ENCODE data around the gene TLR5.

Gene TLR5

GRCh38 chr1:223075834-223076233 is 67.2 kb downstream of the TLR5 start:
- 87 to 90% methylated on average over 3 of the region's 3 CpGs for WGBS, 2 experiments
- no peaks in the 10 kb centered on the region for H3K36me3 ChIP-seq (ENCODE audit: control insufficient read depth, insufficient read depth, low read length)

GRCh38 chr1:223074445-223075300 is 68.4 kb downstream of the TLR5 start:
- Histone ChIP-seq H3K27ac (ENCODE audit: insufficient read depth, low read depth, low read length, poor library complexity, severe bottlenecking) (no peak overlapping the region), H3K4me3 (ENCODE audit: insufficient read depth, low read depth, low read length) (no peak overlapping the region)
- WGBS, 2 experiments, result 74 to 78% methylated on average over 9 to 10 of the region's 10 CpGs

More at GRCh38 chr1:223075834-223076233, 67.2 kb downstream of the TLR5 start:
- Histone ChIP-seq H3K9me3 (ENCODE audit: control insufficient read depth, low read length) (no peaks in the 10 kb centered on the region), H3K27ac (ENCODE audit: insufficient read depth, low read depth, low read length, poor library complexity, severe bottlenecking) (no peak overlapping the region), H3K4me3 (ENCODE audit: insufficient read depth, low read depth, low read length) (no peak overlapping the region), H3K4me1 (ENCODE audit: control insufficient read depth, insufficient read depth, low read length) (no peaks in the 10 kb centered on the region), H3K27me3 (ENCODE audit: control insufficient read depth, insufficient read depth, low read length, poor library complexity, severe bottlenecking) (no peaks in the 10 kb centered on the region)

GRCh38 chr1:223068900-223069665 is 74.0 kb downstream of the TLR5 start:
- 99% methylated on average over 3 to 4 of the region's 4 CpGs for WGBS, 2 experiments
- no peaks in the 10 kb centered on the region for H3K27me3 ChIP-seq (ENCODE audit: control insufficient read depth, insufficient read depth, low read length, poor library complexity, severe bottlenecking)
- no peak overlapping the region for H3K27ac ChIP-seq (ENCODE audit: insufficient read depth, low read depth, low read length, poor library complexity, severe bottlenecking)
- H3K4me3 ChIP-seq (ENCODE audit: insufficient read depth, low read depth, low read length), result no peak overlapping the region
- H3K36me3 ChIP-seq (ENCODE audit: control insufficient read depth, insufficient read depth, low read length), result no peaks in the 10 kb centered on the region
- H3K9me3 ChIP-seq (ENCODE audit: control insufficient read depth, low read length), result no peaks in the 10 kb centered on the region
- H3K4me1 ChIP-seq (ENCODE audit: control insufficient read depth, insufficient read depth, low read length), result no peaks in the 10 kb centered on the region

More at GRCh38 chr1:223074445-223075300, 68.4 kb downstream of the TLR5 start:
- H3K36me3 ChIP-seq (ENCODE audit: control insufficient read depth, insufficient read depth, low read length), result no peaks in the 10 kb centered on the region
- H3K4me1 ChIP-seq (ENCODE audit: control insufficient read depth, insufficient read depth, low read length), result no peaks in the 10 kb centered on the region
- H3K9me3 ChIP-seq (ENCODE audit: control insufficient read depth, low read length), result no peaks in the 10 kb centered on the region
- H3K27me3 ChIP-seq (ENCODE audit: control insufficient read depth, insufficient read depth, low read length, poor library complexity, severe bottlenecking), result no peaks in the 10 kb centered on the region

GRCh38 chr1:223067914-223068313 is 75.1 kb downstream of the TLR5 start:
- 96% methylated on average over 6 of the region's 6 CpGs for WGBS, 2 experiments
- no peaks in the 10 kb centered on the region for H3K9me3 ChIP-seq (ENCODE audit: control insufficient read depth, low read length)
- H3K27me3 ChIP-seq (ENCODE audit: control insufficient read depth, insufficient read depth, low read length, poor library complexity, severe bottlenecking), result no peaks in the 10 kb centered on the region
- H3K27ac ChIP-seq (ENCODE audit: insufficient read depth, low read depth, low read length, poor library complexity, severe bottlenecking), result no peak overlapping the region
- H3K4me1 ChIP-seq (ENCODE audit: control insufficient read depth, insufficient read depth, low read length), result no peaks in the 10 kb centered on the region
- H3K36me3 ChIP-seq (ENCODE audit: control insufficient read depth, insufficient read depth, low read length), result no peaks in the 10 kb centered on the region
- H3K4me3 ChIP-seq (ENCODE audit: insufficient read depth, low read depth, low read length), result no peak overlapping the region

DNA sequence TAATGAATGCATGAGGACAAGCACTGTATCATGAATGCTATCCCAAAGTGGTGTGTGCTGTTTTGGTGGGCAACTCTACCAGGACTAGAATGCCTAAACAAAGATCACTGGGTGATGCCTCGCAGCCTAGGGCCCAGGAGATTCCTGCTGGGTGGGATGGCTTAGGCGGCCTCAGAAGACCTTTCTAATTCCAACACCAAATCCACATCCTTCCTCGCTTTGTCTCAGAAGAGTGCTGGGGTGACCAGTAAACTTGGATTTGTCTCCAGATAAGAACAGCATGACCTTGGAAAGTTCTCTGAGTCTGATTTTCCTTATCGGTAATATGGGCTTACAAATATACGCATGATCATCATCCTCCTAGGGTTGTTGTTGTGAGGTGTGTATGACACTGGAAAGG is 76.6 kb downstream of the TLR5 start:
- Histone ChIP-seq H3K27me3 (ENCODE audit: control insufficient read depth, insufficient read depth, low read length, poor library complexity, severe bottlenecking) (no peaks in the 10 kb centered on the region), H3K4me1 (ENCODE audit: control insufficient read depth, insufficient read depth, low read length) (no peaks in the 10 kb centered on the region), H3K27ac (ENCODE audit: insufficient read depth, low read depth, low read length, poor library complexity, severe bottlenecking) (no peak overlapping the region), H3K9me3 (ENCODE audit: control insufficient read depth, low read length) (no peaks in the 10 kb centered on the region), H3K4me3 (ENCODE audit: insufficient read depth, low read depth, low read length) (no peak overlapping the region), H3K36me3 (ENCODE audit: control insufficient read depth, insufficient read depth, low read length) (no peaks in the 10 kb centered on the region)
- WGBS, 2 experiments, result 75 to 80% methylated on average over 5 of the region's 5 CpGs

- Histone ChIP-seq H3K4me3 (ENCODE audit: insufficient read depth, low read depth, low read length) (no peak overlapping the region), H3K9me3 (ENCODE audit: control insufficient read depth, low read length) (no peaks in the 10 kb centered on the region), H3K4me1 (ENCODE audit: control insufficient read depth, insufficient read depth, low read length) (no peaks in the 10 kb centered on the region), H3K27me3 (ENCODE audit: control insufficient read depth, insufficient read depth, low read length, poor library complexity, severe bottlenecking) (no peaks in the 10 kb centered on the region), H3K36me3 (ENCODE audit: control insufficient read depth, insufficient read depth, low read length) (no peaks in the 10 kb centered on the region), H3K27ac (ENCODE audit: insufficient read depth, low read depth, low read length, poor library complexity, severe bottlenecking) (no peak overlapping the region)
- 57 to 59% methylated on average over 3 of the region's 3 CpGs for WGBS, 2 experiments
These were observed 80.9 kb downstream of the TLR5 start for GRCh38 chr1:223062177-223062576.

DNA sequence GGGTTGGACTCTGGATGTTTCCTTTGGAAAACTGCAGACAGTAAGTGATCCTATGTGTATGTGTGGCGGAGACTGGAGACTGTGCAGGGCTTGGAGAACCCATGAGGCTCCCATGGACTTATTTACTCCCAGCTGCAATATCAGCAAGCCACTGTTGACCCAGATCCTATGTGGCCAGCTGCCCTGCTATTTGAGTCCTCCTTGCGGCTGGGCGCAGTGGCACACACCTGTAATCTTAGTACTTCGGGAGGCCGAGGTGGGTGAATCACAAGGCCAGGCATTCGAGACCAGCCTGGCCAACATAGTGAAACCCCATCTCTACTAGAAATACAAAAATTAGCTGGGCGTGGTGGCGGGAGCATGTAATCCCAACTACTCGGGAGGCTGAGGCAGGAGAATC is 83.5 kb downstream of the TLR5 start:
- 92 to 97% methylated on average over 9 of the region's 9 CpGs for whole genome bisulfite sequencing, 2 experiments
- no peaks in the 10 kb centered on the region for H3K4me1 ChIP-seq (ENCODE audit: control insufficient read depth, insufficient read depth, low read length)
- H3K27ac ChIP-seq (ENCODE audit: insufficient read depth, low read depth, low read length, poor library complexity, severe bottlenecking), result no peak overlapping the region
- no peaks in the 10 kb centered on the region for H3K9me3 ChIP-seq (ENCODE audit: control insufficient read depth, low read length)
- H3K4me3 ChIP-seq (ENCODE audit: insufficient read depth, low read depth, low read length), result no peak overlapping the region
- H3K27me3 ChIP-seq (ENCODE audit: control insufficient read depth, insufficient read depth, low read length, poor library complexity, severe bottlenecking), result no peaks in the 10 kb centered on the region
- no peaks in the 10 kb centered on the region for H3K36me3 ChIP-seq (ENCODE audit: control insufficient read depth, insufficient read depth, low read length)
